MV-4-11 (cell line): ENCODE measurements around the gene CRB3.
"Not testable (repeated sequence)": the region's sequence is repeated elsewhere in the genome, so short reads cannot be mapped to it uniquely, and the experiment has no call there.

Experiments used
- DNase-seq: peaks from one replicate; lab custom pipeline; 2025; lab: John Stamatoyannopoulos, UW

CRB3 gene, protein sequence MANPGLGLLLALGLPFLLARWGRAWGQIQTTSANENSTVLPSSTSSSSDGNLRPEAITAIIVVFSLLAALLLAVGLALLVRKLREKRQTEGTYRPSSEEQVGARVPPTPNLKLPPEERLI

DNA sequence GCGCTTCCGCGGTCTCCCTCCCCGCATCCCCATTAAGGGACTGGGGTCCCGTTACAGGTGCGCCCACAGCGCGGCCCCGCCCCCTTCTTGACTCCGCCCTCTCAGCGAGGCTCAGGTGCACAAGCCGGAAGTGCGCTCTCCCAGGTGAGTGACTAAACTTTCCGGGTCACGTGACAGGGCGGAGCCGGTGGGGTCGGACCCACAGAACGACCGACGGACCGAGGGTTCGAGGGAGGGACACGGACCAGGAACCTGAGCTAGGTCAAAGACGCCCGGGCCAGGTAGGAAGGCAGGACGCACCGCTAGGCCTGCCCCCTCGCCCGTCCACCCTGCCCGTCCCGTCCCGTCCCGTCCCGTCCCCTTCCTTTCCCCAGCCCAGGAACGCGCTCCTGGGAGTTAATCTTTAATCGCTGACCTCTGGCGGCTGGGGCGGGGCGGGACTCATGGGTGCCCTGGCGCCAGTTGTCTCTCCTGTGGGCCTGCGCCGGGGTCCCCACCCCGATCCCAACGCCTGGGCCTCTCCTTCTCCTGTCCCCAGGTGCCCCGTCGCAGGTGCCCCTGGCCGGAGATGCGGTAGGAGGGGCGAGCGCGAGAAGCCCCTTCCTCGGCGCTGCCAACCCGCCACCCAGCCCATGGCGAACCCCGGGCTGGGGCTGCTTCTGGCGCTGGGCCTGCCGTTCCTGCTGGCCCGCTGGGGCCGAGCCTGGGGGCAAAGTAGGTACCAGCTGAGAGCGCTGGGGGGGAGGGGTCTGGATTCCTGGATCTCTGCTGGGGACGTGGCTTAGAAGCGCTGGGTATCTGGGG, at the start of gene CRB3:
Gene CRB3, plus strand, starts transcription at position 202 of the 804 bp plus-strand sequence. Its CDS starts 431 bp downstream, at position 633.
- no peak for DNase-seq

DNA sequence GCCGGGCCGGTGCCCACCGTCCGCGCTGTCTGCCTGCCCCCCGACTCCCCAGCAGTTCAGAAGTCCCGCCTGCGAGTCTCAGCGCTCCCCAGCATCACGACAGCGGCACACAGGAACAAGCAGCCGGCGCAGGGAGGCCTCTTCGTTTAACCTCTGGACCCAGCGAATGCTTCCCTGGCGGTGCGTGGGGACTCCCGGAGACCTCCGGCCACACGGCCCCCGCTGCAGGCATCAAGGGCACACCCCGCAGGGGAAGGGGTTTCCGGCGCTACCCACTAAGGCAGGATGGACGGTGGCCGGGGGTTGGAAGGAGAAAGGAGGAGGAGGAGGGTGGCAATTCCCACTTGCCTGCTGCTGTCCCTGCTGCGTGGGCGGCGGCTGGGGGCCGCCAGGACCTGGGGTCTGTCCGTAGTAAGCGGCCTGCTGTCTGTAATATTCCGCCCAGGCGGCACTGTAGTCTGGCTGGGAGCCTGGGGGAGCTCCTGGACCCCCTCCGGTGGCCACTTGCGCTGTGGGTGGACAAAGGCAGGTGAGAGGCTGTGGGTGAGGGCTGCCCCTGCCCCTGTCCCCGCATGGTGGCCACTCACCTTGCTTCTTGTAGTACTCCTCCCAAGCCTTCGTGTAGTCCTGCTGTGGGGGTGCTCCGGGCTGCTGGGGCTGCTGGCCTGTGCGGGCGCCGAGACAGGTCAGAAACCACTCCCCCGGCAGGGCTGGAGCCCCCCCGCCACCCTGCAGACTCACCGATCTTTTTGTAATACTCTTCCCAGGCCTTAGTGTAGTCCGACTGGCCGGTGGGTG, 49.1 kb upstream of the CRB3 start:
- no peak for DNase-seq

DNA sequence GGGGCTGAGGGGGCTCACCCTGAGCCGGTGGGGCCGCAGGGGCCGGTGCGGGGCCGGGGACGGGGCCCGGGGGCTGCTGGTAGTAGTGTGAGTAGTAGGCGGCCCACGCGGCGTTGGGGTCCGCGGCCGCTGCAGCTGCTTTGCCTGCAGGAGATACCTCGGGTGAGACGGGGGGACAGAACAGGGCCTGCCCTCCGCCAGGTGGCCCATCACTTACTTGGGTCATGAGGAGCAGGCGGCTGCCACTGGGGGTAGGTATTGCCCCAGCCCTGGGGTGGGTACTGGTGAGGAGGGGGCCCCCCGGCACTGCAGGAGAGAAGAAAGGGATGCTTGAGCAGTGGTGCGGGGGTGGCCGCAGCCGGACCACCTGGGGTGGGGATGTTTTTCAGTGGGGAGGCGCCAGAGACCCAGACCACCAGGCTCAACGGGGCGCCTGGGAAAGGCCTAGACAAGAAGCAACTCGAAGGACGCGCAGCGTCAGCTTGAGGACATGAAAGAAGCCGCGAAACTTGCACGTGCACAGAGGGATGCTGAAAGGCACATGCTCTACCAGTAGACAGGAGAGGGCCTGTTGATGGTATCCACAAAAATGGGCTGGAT, 48.4 kb upstream of the CRB3 start:
- no peak for DNase-seq

DNA sequence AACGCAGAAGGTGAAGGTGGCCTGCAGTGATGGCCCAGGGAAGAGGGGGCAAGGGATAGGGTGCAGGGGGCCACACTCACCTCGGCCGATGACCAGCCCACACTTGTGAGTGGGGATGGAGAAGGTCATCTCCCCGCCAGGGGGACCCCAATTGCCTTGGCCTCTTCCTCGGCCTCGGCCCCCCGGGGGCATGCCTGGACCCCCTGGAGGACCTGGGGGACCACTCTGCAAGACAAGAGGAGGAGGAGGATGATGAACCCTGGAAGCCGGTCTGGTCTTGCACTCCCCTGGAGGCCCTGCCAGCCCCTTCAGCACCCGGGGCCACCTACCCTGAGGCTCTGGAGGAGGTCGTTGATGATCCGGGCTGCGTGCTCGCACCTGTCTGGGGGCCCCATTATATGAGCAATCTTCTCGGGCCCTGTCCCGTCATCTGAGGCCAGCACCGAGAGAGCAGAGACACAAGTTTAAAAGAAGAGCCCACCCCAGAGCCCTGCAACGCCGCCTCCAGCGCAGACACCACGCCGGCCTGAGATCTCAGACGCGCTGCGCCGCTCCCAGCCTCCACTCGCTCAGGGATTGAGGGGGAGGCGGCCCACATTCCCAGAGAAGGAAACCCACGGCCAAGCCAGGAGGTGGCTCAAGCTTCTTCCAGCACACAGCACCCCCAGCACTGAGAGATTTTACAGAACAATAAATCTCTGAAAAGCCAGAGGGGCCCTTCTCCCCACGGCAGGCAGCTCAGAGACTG, 47.2 kb upstream of the CRB3 start:
- no peak for DNase-seq

DNA sequence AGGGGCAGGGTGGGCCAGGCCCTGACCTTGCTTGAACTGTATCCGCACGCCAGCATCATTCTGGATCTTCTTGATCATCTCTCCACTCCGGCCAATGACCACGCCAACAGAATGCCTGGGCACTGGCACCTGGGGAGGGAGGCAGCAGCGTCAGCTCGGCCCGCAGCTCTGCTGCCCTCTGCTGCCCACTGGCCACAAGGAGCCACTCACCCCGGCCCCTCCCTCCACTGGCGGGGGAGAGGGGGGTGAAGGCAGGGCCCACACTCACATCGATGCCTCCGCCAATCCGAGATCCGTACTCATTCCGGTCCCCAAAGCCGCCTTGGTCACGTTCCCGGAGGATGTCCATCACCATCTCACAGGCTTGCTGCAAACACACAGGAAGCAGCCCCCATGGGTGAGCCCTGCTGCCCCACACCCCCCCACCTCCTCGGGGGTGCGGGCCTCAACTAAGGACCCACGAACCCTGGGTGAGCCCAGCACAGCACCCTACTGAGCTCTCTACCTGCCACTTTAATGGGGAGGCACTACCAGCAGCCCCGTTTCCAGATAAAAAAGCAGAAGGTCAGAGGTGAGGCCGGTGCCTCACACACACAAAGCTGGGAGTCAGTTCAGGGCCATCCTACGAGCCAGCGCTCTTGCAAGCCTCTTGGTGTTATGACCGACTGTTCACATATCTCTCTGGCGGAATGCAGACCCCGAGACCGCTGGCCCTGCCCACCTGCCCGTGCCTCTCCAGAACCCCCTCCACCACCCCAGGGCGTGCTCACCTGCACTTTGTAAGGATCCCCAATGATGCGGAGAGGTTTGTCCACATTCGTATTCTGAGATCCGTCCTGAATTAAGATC, 46.1 kb upstream of the CRB3 start:
- DNase-seq, result no peak

DNA sequence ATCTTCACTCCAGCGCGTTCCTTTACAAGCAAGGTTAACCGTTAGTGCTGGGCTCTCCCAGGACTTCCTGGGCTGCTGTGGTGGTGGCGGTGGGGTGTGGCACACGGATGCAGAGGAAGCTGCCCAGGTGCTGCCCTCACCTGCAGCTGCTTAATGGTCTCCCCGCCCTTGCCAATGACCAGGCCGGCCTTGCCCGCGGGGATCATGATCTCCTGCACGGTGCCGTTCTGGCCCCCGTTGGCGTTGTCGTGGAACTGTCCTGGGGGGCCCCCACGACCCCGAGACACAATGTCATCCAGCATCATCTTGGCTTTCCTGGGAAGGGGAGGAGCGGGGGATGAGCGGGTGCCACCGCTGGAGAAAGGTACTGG, 45.5 kb upstream of the CRB3 start:
- no peak for DNase-seq

DNA sequence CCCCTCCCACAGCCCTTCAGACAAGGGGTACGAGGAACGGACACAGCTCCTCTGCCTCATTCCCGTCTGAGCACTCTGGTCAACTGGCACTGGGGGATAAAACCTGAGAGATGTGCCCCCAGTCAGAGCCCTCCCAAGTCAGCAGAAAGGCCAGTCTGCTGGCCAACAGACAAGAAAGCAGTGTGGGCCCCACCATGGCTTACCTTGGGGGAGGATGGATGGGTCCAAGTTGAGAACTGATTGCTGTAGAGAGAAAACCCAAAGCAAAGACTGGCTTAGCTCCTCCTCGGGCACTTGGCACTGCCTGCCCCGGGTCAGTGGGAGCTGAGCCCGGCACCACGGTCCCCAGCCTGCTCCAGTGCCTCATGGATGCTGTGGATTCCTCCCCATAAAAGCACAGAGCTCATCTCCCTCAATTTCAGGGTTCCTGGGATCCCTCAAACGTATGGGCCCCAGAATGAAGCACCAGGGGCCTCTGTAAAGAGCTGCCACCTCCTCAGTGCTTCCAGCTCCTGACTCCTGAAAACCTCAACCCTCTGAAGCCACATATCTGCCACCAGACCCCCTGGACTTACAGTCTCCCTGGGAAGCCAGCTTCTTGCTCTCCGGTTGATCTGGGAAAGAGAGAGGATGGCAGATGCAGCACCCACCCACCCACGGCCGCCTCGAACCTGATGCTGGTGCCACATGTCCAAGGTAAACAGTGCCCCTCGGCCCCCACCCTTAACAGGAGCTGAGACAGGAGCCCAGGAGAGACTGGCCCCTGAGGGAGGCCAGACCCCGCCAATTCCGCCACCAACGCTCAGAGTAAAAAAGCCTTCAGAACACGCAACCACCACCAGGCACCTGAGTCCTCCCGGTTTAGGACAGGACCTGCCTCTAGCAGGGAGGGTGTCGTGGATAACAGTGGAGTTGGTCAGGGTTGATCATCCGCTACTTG, 42.7 kb upstream of the CRB3 start:
- no peak for DNase-seq

DNA sequence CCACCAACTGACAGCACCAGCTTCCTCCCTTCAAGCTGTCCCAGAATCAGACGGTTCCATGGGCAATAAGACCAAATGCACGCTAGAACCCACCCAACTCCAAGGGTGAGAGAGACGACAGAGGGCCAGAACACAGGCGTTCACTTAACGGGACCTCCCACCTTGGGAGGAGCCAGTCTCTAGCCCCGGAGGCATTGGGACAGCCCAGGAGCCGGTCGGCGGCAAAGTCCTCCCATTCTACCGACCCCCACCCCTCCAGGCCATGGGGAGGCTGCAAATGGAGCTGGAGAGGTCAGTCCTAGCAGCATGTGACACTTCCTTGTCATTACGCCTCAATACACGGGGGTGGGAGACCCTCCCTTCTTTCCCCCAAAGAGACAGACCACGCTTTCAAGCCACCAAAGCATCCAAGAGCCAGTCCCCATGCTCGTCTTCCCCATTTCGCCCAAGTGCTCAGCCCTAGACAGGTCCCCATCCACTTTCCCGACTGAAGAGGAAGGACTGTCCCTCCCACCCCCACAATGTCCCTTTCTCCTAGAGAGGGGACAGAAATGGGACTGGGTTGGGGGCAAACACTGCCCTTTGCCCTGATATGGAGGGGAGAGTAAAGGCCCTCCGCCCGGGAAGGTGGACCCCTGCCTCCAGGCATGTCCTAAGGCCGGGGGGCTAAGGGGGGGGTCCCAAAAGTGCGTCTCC, 40.4 kb upstream of the CRB3 start:
- DNase-seq, result no peak

DNA sequence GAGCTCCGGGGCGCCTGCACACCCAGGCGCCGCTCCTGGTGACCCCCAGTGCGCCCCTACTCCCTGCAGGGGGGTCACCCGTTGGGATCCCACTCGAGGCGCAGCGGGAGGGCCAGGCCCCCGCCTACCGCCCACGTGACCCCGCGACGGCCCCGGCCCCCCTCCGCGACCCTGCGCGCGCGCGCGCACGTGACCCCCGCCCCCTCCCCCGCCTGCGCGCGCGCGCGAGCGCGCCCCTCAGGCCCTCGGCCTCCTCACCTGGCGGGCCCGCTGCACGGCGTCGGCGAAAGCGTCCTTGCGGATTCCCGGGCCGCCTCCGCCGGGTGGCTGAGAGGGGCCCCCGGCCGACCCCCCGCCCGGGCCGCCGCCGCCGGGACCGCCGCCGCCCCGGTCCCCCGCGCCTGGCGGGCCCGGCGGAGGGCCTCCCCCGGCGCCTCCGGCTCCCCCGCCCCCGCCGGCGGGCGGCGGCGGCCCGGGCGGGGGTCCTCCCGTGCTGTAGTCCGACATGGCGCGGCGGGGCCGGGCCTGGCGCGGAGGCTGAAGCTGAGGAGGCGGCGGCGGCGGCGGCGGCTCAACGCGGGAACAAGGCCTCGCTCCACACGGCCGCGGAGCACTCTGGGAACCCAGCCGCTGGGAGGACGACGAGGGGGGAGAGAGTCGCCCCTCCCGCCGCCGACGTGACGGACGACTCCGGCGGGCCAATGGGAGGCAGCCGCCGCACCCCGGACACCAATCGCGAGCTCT, 39.7 kb upstream of the CRB3 start, which contains the start of gene KHSRP:
Gene KHSRP, minus strand, starts transcription at position 617 of the 744 bp plus-strand sequence. Its CDS starts 110 bp downstream, at position 507.
- DNase-seq, result no peak

DNA sequence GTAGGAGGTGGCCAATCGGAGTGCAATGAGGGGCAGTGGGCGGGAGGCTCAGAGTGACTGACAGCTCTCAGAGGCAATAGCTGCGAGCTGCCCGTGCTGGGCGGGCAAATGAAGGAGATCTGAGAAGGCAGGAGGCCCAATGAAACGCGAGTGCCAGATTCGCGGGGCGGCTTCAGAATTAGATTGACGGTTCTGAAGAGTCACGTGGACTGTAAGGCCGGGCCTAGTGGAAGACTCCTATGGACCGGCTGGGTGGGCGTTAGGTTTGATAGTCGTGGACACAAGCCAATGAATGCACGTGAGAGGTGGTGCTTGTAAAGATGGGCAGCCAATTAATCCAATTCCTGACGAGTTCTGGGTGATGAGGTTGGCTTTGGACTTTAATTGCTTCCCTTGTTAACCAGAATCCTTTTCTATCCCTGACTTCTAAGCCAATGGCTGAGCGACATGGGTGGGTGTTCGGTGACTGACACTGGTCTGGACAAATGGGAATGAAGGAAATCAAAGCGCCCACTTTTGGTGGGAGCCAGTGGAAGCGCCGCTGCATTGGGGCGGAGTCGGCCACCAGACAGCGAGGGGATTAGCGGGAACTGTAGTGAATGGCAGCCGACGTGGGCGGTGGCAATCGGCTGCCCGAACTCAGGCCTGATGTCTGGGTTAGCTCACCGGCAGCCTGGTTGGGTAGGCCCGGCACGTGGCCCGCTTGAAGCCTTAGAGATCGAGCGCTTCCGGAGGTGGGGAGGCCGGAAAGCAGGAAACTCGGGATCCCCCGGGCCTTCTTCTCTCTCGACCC, 38.9 kb upstream of the CRB3 start:
- DNase-seq, result peak; percentile 100

DNA sequence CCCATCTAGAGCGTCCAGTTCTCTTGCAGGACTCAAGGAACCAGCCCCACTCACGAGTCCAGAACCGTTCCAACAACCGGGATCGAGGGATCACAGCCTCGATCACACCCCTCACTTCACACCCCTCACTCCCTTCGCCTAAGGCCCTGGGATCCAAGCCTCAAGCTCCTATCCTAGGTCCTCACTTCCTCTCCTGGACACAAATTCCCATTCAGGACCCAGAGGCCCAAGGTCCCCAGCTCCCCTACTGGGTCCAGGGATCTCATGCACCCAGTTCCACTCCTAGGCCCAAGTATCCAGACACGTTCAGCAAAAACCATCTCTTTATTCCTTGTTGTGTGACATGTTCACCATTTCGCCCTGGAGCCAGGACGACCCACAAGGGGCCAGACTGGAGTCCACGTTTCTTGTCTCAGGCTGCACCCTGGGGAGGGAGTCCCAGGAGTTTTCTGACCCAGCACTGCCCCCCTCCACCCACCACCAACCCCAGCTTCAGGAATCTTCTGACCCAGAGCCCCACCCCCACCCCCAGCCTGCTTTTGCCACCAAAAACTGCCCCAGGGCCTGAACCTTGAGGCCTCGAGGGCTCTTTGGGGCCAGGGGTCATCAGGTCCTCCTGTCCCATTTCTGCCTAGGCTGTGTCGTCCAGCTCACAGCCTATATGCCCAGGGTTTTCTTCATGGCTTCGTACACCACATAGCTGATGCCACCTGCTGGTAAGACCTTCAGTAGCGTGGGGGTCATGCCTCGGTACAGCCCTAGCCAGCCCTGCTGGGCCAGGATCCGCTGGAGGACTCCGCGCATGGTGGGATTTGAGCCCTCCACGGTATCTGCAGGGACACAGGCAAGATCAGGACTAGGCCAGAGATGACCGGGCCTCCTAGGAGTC, 38.1 kb upstream of the CRB3 start:
- peak; percentile 53 for DNase-seq

DNA sequence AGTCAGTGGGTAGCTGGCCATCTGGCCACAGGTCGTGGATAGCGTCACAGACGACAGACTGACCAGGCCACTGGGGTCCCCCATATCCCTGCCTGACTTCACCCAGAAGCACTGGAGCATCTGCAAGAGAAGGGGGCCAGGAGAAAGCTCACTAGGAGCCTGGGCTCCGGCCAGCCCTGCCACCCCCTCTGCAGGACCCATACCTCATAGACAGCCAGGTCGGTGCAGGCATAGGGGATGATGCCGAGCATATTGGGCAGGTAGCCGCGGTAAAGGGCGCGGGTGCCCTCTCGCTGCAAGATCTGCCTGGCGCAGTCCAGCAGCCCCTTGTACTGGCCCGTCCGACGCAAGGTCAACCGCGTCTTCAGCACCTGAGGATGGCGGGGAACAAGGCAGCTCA, 36.9 kb upstream of the CRB3 start:
- no peak for DNase-seq

DNA sequence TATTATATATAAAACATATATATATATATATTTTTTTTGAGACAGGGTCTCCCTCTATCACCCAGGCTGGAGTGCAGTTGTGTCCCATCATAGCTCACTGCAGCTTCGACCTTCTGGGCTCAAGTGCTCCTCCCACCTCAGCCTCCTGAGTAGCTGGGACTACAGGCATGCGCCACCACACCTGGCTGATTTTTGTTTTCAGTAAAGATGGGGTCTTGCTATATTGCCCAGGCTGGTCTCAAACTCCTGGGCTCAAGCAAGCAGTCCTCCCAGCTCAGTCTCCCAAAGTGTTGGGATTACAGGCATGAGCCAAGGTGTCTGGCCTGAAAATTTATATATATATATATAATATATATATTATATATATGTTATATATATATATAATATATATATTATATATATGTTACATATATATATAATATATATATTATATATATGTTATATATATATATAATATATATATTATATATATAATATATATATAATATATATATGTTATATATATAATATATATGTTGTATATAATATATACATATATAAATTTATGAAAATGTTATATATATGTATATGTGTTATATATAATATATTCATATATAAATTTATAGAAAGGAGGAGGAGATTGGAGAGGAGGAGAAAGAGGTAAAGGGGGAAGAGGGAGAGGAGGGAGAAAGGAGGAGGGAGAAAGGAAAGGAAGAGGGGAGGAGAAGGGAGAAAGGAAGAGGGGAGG, 35.2 kb upstream of the CRB3 start:
- not testable (repeated sequence) for DNase-seq

DNA sequence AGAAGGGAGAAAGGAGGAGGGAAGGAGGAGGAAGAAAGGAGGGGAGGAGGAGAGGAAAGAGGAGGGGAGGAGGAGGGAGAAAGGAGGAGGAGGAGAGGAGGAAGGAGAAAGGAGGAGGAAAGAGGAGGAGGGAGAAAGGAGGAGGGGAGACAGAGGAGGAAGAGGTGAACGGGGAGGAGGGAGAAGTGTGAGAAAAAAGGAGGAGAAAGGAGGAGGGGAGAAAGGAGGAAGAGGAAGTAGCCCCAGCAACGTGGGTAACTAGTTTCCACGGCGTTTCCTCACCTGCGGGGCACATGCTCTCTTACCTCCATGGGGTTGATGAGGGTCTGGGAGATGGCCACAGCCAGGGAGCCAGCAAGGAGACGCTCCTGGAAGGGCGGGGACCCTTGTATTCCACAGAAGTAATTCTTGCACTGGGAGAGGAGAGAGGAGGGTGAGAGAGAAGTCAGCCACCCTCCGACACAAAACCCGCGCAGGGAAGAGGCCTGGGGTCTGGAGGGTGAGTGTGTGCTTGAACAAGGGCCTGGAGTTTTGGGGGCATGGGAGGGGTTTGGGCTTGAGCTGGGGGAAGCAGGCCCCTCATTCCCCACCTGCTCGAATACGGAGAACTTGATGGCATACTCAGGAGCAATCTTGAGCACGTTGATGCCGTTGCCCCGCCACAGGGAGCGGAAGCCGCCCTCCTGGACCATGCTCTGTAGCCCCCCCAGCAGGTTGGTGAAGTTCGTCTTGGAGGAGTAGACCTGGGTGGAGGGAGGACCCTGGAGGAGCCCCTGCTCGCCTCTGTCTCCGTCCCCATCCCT, 34.5 kb upstream of the CRB3 start:
- DNase-seq, result peak; percentile 49

DNA sequence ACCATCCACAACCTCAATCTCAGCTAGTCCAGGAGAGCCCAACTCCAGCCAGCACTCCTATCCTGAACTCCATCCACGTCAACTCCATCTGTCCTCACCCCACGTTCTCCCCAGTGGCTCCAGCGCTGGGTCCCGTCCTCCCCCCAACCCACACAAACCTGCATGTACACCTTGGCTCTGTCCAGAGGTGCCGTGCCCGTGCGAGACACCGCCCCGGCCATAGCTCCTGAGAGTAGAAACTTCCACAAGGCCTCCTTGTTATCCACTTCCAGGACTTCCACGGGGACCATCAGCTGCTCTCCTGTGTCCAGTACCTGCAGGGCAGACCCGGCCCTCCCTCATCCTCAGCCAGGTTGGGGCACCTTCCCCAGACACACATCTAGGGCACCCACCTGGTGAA, 32.2 kb upstream of the CRB3 start:
- DNase-seq, result no peak
